Measurements from ENCODE around the gene TSPAN18.
"Not testable (repeated sequence)": the region's sequence is repeated elsewhere in the genome, so short reads cannot be mapped to it uniquely, and the experiment has no call there.

Gene TSPAN18

GRCh38 chr11:44868021-44868420 is 141.3 kb downstream of the TSPAN18 start:
- H3K4me1 Mint-ChIP-seq: no peaks in the 10 kb centered on the region
- H3K27me3 Mint-ChIP-seq: peaks cover 27% of the 10 kb centered on the region
- H3K27ac Mint-ChIP-seq: no peak overlapping the region
- peaks cover 13% of the 10 kb centered on the region for H3K36me3 Mint-ChIP-seq
- peaks cover 1% of the 10 kb centered on the region for H3K9me3 Mint-ChIP-seq
- CTCF ChIA-PET: interaction anchor here (1.3 kb wide), 1 partner anchor 60 kb away, joined by 4 read pairs; no protein-coding TSS in a partner anchor
- DNase-seq: no peak
- no peak overlapping the region for H3K4me3 Mint-ChIP-seq

GRCh38 chr11:44868455-44869421 is 142.0 kb downstream of the TSPAN18 start:
- Mint-ChIP-seq H3K4me1 (no peaks in the 10 kb centered on the region), H3K9me3 (peaks cover 1% of the 10 kb centered on the region), H3K27me3 (peaks cover 23% of the 10 kb centered on the region), H3K4me3 (no peak overlapping the region), H3K36me3 (peaks cover 12% of the 10 kb centered on the region), H3K27ac (no peak overlapping the region)
- DNase-seq: no peak
- CTCF ChIA-PET: interaction anchor here (0.6 to 1.3 kb wide), 2 partner anchors 59 to 258 kb away, joined by 3 to 4 read pairs; no protein-coding TSS in a partner anchor

DNA sequence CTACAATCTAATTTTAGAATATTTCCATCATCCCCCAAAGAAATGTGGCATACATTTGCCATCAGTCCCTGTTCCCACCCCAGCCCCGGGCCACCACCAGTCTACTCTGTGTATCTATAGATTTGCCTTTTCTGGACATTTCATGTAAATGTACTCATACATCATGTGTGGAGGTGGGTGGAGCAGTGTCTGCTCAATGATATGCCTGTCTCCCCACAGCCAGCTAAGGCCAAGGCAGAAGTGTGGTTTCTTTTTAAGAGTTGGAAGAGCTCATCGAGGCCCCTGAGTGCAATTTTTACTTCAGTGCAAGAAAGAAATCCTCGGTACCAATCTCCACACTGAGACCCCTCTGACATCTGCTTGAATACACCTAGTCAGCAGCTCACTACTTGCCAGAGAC is 143.4 kb downstream of the TSPAN18 start:
- CTCF ChIA-PET: interaction anchor here (1.1 kb wide), 2 partner anchors 41 to 234 kb away, joined by 3 read pairs; no protein-coding TSS in a partner anchor
- Mint-ChIP-seq H3K27ac (no peak overlapping the region), H3K4me1 (no peaks in the 10 kb centered on the region), H3K9me3 (peaks cover 1% of the 10 kb centered on the region), H3K27me3 (peaks cover 15% of the 10 kb centered on the region), H3K4me3 (no peak overlapping the region), H3K36me3 (peaks cover 11% of the 10 kb centered on the region)
- DNase-seq: no peak

DNA sequence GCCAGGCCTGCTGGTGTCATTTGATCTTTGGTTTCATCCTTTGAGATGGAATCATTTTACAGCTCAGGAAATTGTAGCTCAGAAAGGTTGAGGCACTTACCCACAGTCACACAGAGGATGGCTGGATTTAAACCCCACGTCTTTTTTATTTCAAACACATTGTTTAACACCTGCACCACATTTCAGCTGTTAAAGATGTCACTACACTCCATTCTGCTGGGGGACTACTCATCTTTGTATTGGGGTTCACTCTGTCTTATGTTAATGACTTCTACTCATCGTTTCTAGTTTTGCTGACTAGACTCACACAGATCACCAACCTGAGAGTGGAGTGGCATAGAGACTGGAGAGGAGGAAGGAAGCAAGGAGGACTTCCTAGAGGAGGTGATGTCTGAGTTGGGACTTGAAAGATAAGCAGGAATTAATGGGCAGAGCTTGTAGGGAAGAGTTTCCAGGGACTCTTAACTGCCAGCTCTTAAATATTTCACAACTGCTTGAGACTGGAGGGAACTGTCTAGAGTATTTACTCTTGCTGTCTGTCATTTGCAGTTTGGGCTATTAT is 143.9 kb downstream of the TSPAN18 start:
- H3K27me3 Mint-ChIP-seq: peaks cover 15% of the 10 kb centered on the region
- H3K9me3 Mint-ChIP-seq: peaks cover 1% of the 10 kb centered on the region
- DNase-seq: no peak
- CTCF ChIA-PET: interaction anchor here (1.1 kb wide), 2 partner anchors 41 to 233 kb away, joined by 3 read pairs; no protein-coding TSS in a partner anchor
- no peaks in the 10 kb centered on the region for H3K4me1 Mint-ChIP-seq
- H3K4me3 Mint-ChIP-seq: no peak overlapping the region
- H3K36me3 Mint-ChIP-seq: peaks cover 11% of the 10 kb centered on the region
- H3K27ac Mint-ChIP-seq: no peak overlapping the region

DNA sequence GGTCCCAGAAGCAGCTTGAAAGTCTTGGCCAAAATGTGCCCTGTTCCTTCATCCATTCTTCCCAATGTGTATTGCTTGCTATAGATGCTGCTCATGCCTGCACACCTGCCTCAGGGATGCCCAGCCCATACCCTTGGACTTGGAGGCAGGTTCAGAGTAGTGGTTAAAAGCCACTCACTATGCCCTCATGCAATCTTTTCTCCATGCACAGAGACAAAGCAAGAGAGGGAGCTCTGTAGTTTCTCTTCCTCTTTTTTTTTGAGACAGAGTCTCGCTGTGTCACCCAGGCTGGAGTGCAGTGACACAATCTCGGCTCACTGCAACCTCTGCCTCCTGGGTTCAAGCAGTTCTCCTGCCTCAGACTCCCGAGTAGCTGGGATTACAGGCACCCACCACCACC is 144.9 kb downstream of the TSPAN18 start:
- H3K27ac Mint-ChIP-seq, CTCF ChIA-PET, H3K4me3 Mint-ChIP-seq, DNase-seq, H3K4me1 Mint-ChIP-seq, H3K9me3 Mint-ChIP-seq: not testable (repeated sequence)
- Mint-ChIP-seq H3K36me3 (peaks cover 11% of the 10 kb centered on the region), H3K27me3 (peaks cover 11% of the 10 kb centered on the region)

DNA sequence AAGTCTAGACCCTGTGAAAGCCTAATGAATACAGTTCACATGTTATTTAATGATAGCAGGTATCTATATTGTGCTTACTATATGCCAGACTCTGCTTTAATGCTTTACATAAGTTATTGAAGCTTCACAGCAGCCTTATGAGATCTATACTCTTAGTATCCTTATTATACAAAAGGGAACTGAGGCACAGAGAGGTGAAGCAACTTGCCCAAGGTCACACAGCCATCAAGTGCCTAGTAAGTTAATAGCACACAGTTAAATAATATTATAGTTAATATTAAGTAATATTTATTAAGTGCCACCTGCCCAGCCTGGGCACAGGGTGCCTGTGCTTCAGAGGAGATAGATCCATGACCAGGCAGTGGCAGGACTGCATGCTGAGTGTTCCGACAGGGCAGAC is 145.8 kb downstream of the TSPAN18 start:
- peaks cover 1% of the 10 kb centered on the region for H3K9me3 Mint-ChIP-seq
- no peak overlapping the region for H3K27ac Mint-ChIP-seq
- CTCF ChIA-PET: no interaction called here
- H3K36me3 Mint-ChIP-seq: peaks cover 11% of the 10 kb centered on the region
- DNase-seq: no peak
- H3K4me3 Mint-ChIP-seq: no peak overlapping the region
- no peaks in the 10 kb centered on the region for H3K4me1 Mint-ChIP-seq
- H3K27me3 Mint-ChIP-seq: peaks cover 10% of the 10 kb centered on the region

GRCh38 chr11:44873537-44873936 is 146.8 kb downstream of the TSPAN18 start:
- no peak overlapping the region for H3K27ac Mint-ChIP-seq
- no peaks in the 10 kb centered on the region for H3K4me1 Mint-ChIP-seq
- CTCF ChIA-PET: no interaction called here
- peaks cover 7% of the 10 kb centered on the region for H3K27me3 Mint-ChIP-seq
- H3K36me3 Mint-ChIP-seq: peaks cover 11% of the 10 kb centered on the region
- peaks cover 1% of the 10 kb centered on the region for H3K9me3 Mint-ChIP-seq
- DNase-seq: no peak
- H3K4me3 Mint-ChIP-seq: no peak overlapping the region

DNA sequence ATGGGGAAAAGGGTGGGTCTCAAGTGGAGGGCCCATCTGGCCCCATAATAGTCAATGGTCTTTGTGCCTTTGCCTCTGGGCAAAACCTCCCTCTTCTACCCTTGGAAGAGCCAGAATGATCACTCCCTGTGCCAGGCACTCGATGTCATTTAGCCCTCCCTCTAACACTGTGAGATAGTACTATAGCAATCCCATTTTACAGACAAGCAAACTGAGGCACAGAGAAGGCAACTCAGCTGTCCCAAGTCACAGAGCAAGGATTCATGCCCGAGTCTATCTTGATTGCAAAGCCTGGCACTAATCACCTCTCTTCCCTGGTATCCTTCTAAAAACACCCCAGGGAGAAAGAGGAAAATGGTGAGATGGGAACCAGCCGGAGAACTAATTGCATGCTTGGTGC is 147.5 kb downstream of the TSPAN18 start:
- H3K27me3 Mint-ChIP-seq: peaks cover 7% of the 10 kb centered on the region

DNA sequence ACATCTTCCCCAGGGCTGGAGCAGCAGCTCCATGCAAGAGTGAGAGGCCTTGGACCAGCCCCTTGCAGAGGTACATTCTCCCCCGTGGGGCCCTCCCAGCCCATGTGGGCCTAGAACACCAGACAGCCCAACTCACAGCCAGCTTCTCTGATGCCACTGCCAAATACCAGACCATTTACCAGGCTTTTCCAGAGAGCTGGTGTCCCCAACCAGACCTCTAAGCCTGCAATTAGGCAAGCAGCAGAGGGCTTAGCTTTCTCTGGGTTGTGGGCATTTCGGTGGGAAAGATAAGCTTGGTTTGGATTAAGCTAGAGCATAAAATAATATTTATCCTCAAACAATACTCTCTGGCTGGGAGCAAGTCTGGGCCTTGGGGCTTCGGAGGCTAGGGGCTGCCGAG is 148.3 kb downstream of the TSPAN18 start:
- CTCF ChIA-PET: interaction anchor here (0.9 kb wide), 1 partner anchor 219 kb away, joined by 3 read pairs; no protein-coding TSS in a partner anchor
- Mint-ChIP-seq H3K27ac (no peak overlapping the region), H3K27me3 (peaks cover 7% of the 10 kb centered on the region), H3K36me3 (peaks cover 11% of the 10 kb centered on the region), H3K9me3 (peaks cover 1% of the 10 kb centered on the region), H3K4me3 (no peak overlapping the region), H3K4me1 (no peaks in the 10 kb centered on the region)
- DNase-seq: no peak

More for the DNA sequence above, 147.5 kb downstream of the TSPAN18 start:
- no peaks in the 10 kb centered on the region for H3K4me1 Mint-ChIP-seq
- no peak for DNase-seq
- H3K27ac Mint-ChIP-seq: no peak overlapping the region
- H3K36me3 Mint-ChIP-seq: peaks cover 11% of the 10 kb centered on the region
- peaks cover 1% of the 10 kb centered on the region for H3K9me3 Mint-ChIP-seq
- CTCF ChIA-PET: no interaction called here
- H3K4me3 Mint-ChIP-seq: no peak overlapping the region

GRCh38 chr11:44876194-44876723 is 149.5 kb downstream of the TSPAN18 start:
- no peak for DNase-seq
- no peaks in the 10 kb centered on the region for H3K4me1 Mint-ChIP-seq
- CTCF ChIA-PET: interaction anchor here (1.2 kb wide), 1 partner anchor 100 kb away, joined by 5 read pairs; no protein-coding TSS in a partner anchor
- H3K9me3 Mint-ChIP-seq: no peaks in the 10 kb centered on the region
- H3K4me3 Mint-ChIP-seq: no peak overlapping the region
- H3K27me3 Mint-ChIP-seq: peaks cover 7% of the 10 kb centered on the region
- peaks cover 3% of the 10 kb centered on the region for H3K36me3 Mint-ChIP-seq
- no peak overlapping the region for H3K27ac Mint-ChIP-seq

GRCh38 chr11:44876906-44877305 is 150.1 kb downstream of the TSPAN18 start:
- CTCF ChIA-PET: no interaction called here
- Mint-ChIP-seq H3K4me1 (no peaks in the 10 kb centered on the region), H3K4me3 (no peak overlapping the region), H3K27ac (no peak overlapping the region), H3K36me3 (no peaks in the 10 kb centered on the region), H3K27me3 (peaks cover 3% of the 10 kb centered on the region), H3K9me3 (no peaks in the 10 kb centered on the region)
- DNase-seq: no peak

GRCh38 chr11:44877571-44878497 is 151.1 kb downstream of the TSPAN18 start:
- CTCF ChIA-PET: no interaction called here
- H3K4me1 Mint-ChIP-seq: no peaks in the 10 kb centered on the region
- no peak for DNase-seq

DNA sequence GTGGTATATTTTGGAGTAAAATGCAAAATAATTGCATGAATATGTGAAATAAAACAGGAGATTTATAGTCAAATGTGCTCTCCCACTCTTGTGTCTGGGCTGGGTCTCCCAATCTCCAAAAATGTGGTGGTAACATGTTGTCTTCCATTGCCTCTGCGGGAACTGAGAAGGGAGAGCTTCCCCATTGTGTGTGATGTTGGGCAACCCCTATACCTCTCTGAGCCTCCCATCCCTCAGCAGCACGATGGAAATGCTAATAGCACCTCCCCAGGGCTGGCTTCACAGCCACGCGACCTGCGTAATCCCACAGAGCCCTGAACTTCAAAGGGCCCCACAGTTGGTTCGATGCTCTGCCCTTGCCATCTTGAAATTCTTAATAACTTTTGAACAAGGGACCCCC is 151.9 kb downstream of the TSPAN18 start:
- no peaks in the 10 kb centered on the region for H3K27me3 Mint-ChIP-seq
- H3K4me3 Mint-ChIP-seq: no peak overlapping the region
- no peaks in the 10 kb centered on the region for H3K36me3 Mint-ChIP-seq
- H3K27ac Mint-ChIP-seq: no peak overlapping the region
- DNase-seq: no peak
- H3K9me3 Mint-ChIP-seq: no peaks in the 10 kb centered on the region
- CTCF ChIA-PET: no interaction called here
- no peaks in the 10 kb centered on the region for H3K4me1 Mint-ChIP-seq

More at GRCh38 chr11:44877571-44878497, 151.1 kb downstream of the TSPAN18 start:
- no peak overlapping the region for H3K27ac Mint-ChIP-seq
- peaks cover 1% of the 10 kb centered on the region for H3K27me3 Mint-ChIP-seq
- H3K36me3 Mint-ChIP-seq: no peaks in the 10 kb centered on the region
- H3K4me3 Mint-ChIP-seq: no peak overlapping the region
- H3K9me3 Mint-ChIP-seq: no peaks in the 10 kb centered on the region
